Keratinocyte (primary cell): ENCODE measurements around the gene RHOF. TPM values are rescaled to one million over a fixed set of nuclear protein-coding genes. Genes with fewer than 3 reads are reported as not detected.

Experiments used
- DNase-seq: peaks from one replicate; pipeline ENCODE4 v3.0.0-alpha.2; 2011; ENCODE audit warnings: low read depth, missing footprints, low spot score
- FAIRE-seq: peaks from 2 replicates; lab custom pipeline; 2011; peaks lifted over from hg19 to GRCh38; lab: Jason Lieb, UNC
- H2AFZ ChIP-seq: 2 replicates; pipeline ENCODE4 v1.6.0; 2012; ENCODE audit warnings: low read length, control low read depth, inconsistent platforms; ENCODE audit not compliant: control insufficient read depth
- H3K27ac ChIP-seq: 2 replicates; pipeline ENCODE4 v1.5.1; 2011; ENCODE audit warnings: low read length; ENCODE audit not compliant: control insufficient read depth, insufficient read depth
- H3K27me3 ChIP-seq: 3 replicates; pipeline ENCODE4 v1.6.0; 2011; ENCODE audit warnings: low read length; ENCODE audit not compliant: control insufficient read depth, insufficient read depth; ENCODE audit errors: extremely low read depth
- H3K36me3 ChIP-seq, 2 experiments: 2 replicates in 1 of 2; 3 replicates in 1 of 2; pipeline ENCODE4 v1.5.1; 2011; ENCODE audit warnings: low read length in 2 of 2, mild to moderate bottlenecking in 1 of 2; ENCODE audit not compliant: control insufficient read depth in 2 of 2, insufficient read depth in 2 of 2; ENCODE audit errors: extremely low read depth in 1 of 2
- H3K4me1 ChIP-seq: 3 replicates; pipeline ENCODE4 v1.5.1; 2011; ENCODE audit warnings: low read length; ENCODE audit not compliant: control insufficient read depth, insufficient read depth; ENCODE audit errors: extremely low read depth
- H3K4me2 ChIP-seq: 3 replicates; pipeline ENCODE4 v1.6.0; 2011; ENCODE audit warnings: low read depth, low read length; ENCODE audit not compliant: control insufficient read depth, insufficient read depth; ENCODE audit errors: extremely low read depth
- H3K4me3 ChIP-seq, 3 experiments: fragments of 200-600 bp in 1 of 3; sonication (generic) in 1 of 3; 2 replicates in 2 of 3; 3 replicates in 1 of 3; pipeline ENCODE4 v1.5.1; 2011 to 2016; ENCODE audit warnings: low read length in 3 of 3, mild to moderate bottlenecking in 3 of 3, control low read depth in 2 of 3, inconsistent platforms in 1 of 3, low read depth in 1 of 3, mixed read lengths in 1 of 3, mixed run types in 1 of 3, moderate library complexity in 1 of 3; ENCODE audit not compliant: control insufficient read depth in 2 of 3, insufficient read depth in 2 of 3; ENCODE audit errors: extremely low read depth in 1 of 3
- H3K79me2 ChIP-seq: 2 replicates; pipeline ENCODE4 v1.6.0; 2012; ENCODE audit warnings: low read length; ENCODE audit not compliant: control insufficient read depth, insufficient read depth
- H3K9ac ChIP-seq: 3 replicates; pipeline ENCODE4 v1.6.0; 2011; ENCODE audit warnings: low read length; ENCODE audit not compliant: control insufficient read depth, insufficient read depth; ENCODE audit errors: extremely low read depth
- H3K9me1 ChIP-seq: 3 replicates; pipeline ENCODE4 v1.6.0; 2011; ENCODE audit warnings: low read length; ENCODE audit not compliant: control insufficient read depth, insufficient read depth; ENCODE audit errors: extremely low read depth
- H3K9me3 ChIP-seq: 2 replicates; pipeline ENCODE4 v1.5.1; 2012; ENCODE audit warnings: low read depth, low read length; ENCODE audit not compliant: control insufficient read depth
- H4K20me1 ChIP-seq: 3 replicates; pipeline ENCODE4 v1.6.0; 2011; ENCODE audit warnings: low read length; ENCODE audit not compliant: control insufficient read depth, insufficient read depth; ENCODE audit errors: extremely low read depth
- CTCF ChIP-seq, 3 experiments: IDR thresholded peaks in 1 of 3; conservative IDR thresholded peaks in 1 of 3; optimal IDR thresholded peaks in 1 of 3; 2 replicates in 2 of 3; 3 replicates in 1 of 3; pipeline versions ENCODE3 to v1.5.1; 2011; ENCODE audit warnings: low read length in 3 of 3, mild to moderate bottlenecking in 3 of 3, moderate library complexity in 2 of 3, control low read depth in 1 of 3, inconsistent platforms in 1 of 3; ENCODE audit not compliant: insufficient read depth in 2 of 3; ENCODE audit errors: extremely low read depth in 1 of 3
- EZH2 ChIP-seq: IDR thresholded peaks from one replicate; pipeline ENCODE4 v1.6.1; 2012; ENCODE audit warnings: inconsistent platforms, mild to moderate bottlenecking, low read length, moderate library complexity
- dilution Hi-C: fragments of 300-500 bp; cut with MboI; formaldehyde crosslinking; loops from one replicate; pipeline ENCODE4 v1.7.0; 2020; ENCODE audit warnings: low sequenced_read_pairs; ENCODE audit not compliant: extremely low pct_ligation_motif_present
- polyA plus RNA-seq, 5 experiments: library from polyadenylated mRNA; depleted of rRNA in 3 of 5; stranded (reverse) in 3 of 5; stranded (forward) in 1 of 5; unstranded in 1 of 5; fragments of >200 nt; gene quantifications; 1 replicate in 1 of 5; 2 replicates in 3 of 5; 3 replicates in 1 of 5; pipeline versions ENCODE4 v1.2.1 to v1.2.3, GENCODE V29; 2011 to 2012; ENCODE audit warnings: missing spikeins in 2 of 5, low read depth in 1 of 5, low replicate concordance in 1 of 5

Gene RHOF
- polyA plus RNA-seq, 1 donor (not counting 4 experiments of a cell fraction or from before 2014, with no cell fraction given) = 2.8 TPM

- peak overlapping the region; percentile 22 for H3K9ac ChIP-seq
- H4K20me1 ChIP-seq = peaks cover 17% of the 10 kb centered on the region
- TF ChIP-seq EZH2 (no peak), CTCF (optimal IDR thresholded peaks at IDR 0.05 in 1 of 3, IDR thresholded peaks at IDR 0.05 in 1 of 3, conservative IDR thresholded peaks at IDR 0.05 in 1 of 3; ENCODE audit: extremely low read depth in 1 of 3, insufficient read depth in 2 of 3, low read length in 3 of 3) (no peak)
- DNase-seq (no peak), FAIRE-seq (no peak)
- peaks cover 27% of the 10 kb centered on the region for H3K4me1 ChIP-seq
- H3K36me3 ChIP-seq = peaks cover 52 to 55% of the 10 kb centered on the region in 2 experiments
- H3K27me3 ChIP-seq = no peaks in the 10 kb centered on the region
- no peaks in the 10 kb centered on the region for H3K9me1 ChIP-seq
- no peaks in the 10 kb centered on the region for H3K9me3 ChIP-seq
- dilution Hi-C loops = no loop called here
- H2AFZ ChIP-seq = no peak overlapping the region
- peak overlapping the region; percentile 4 for H3K27ac ChIP-seq
- peaks cover 54% of the 10 kb centered on the region for H3K79me2 ChIP-seq
- peak overlapping the region; percentile 90 for H3K4me2 ChIP-seq
- H3K4me3 ChIP-seq = peak overlapping the region; percentile 51 to 82 (median 79)
Observed at GRCh38 chr12:121812921-121813896, 19.7 kb upstream of the RHOF start.

GRCh38 chr12:121812320-121812871, 18.9 kb upstream of the RHOF start:
- no peak for FAIRE-seq

More at GRCh38 chr12:121812320-121812871, 18.9 kb upstream of the RHOF start:
- no peak overlapping the region for H3K27ac ChIP-seq
- H3K36me3 ChIP-seq = peaks cover 49% of the 10 kb centered on the region in 2 experiments
- dilution Hi-C loops = no loop called here
- H3K27me3 ChIP-seq = no peaks in the 10 kb centered on the region
- H3K9ac ChIP-seq = peak overlapping the region; percentile 63
- no peak overlapping the region for H2AFZ ChIP-seq
- TF ChIP-seq EZH2 (no peak), CTCF (optimal IDR thresholded peaks at IDR 0.05 in 1 of 3, IDR thresholded peaks at IDR 0.05 in 1 of 3, conservative IDR thresholded peaks at IDR 0.05 in 1 of 3; ENCODE audit: extremely low read depth in 1 of 3, insufficient read depth in 2 of 3, low read length in 3 of 3) (peak in 1 of 3 experiments; percentile 4)
- H3K4me2 ChIP-seq = peak overlapping the region; percentile 90
- no peaks in the 10 kb centered on the region for H3K9me3 ChIP-seq
- peaks cover 59% of the 10 kb centered on the region for H3K79me2 ChIP-seq
- peaks cover 17% of the 10 kb centered on the region for H4K20me1 ChIP-seq
- DNase-seq = no peak
- H3K9me1 ChIP-seq = no peaks in the 10 kb centered on the region
- peak overlapping the region; percentile 51 to 82 (median 79) for H3K4me3 ChIP-seq
- H3K4me1 ChIP-seq = peaks cover 27% of the 10 kb centered on the region
